NCI-H345 treated with DMSO at 0.1 percent for 48 hours (cell line): Measurements from ENCODE around the gene CLSTN1.

Experiments used
- DNase-seq: peaks from one replicate; lab custom pipeline; 2025; ENCODE audit not compliant: unreplicated experiment; lab: John Stamatoyannopoulos, UW

Gene CLSTN1

DNA sequence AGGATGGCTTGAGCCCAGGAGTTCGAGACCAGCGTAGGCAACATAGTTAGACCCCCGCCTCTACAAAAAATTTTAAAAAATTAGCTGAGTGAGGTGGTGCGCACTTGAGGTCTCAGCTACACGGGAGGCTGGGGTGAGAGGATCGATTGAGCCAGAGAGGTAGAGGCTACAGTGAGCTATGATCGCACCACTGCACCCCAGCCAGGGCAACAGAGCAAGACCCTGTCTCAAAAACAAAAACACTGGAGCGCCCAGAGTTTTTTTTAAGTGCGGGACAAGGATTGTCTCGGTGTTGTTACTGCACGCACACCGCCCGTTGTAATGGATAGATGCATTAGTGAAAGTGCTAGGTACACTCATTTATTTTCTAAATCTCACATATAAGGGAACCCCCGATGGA, 135.2 kb downstream of the CLSTN1 start:
- DNase-seq = no peak

DNA sequence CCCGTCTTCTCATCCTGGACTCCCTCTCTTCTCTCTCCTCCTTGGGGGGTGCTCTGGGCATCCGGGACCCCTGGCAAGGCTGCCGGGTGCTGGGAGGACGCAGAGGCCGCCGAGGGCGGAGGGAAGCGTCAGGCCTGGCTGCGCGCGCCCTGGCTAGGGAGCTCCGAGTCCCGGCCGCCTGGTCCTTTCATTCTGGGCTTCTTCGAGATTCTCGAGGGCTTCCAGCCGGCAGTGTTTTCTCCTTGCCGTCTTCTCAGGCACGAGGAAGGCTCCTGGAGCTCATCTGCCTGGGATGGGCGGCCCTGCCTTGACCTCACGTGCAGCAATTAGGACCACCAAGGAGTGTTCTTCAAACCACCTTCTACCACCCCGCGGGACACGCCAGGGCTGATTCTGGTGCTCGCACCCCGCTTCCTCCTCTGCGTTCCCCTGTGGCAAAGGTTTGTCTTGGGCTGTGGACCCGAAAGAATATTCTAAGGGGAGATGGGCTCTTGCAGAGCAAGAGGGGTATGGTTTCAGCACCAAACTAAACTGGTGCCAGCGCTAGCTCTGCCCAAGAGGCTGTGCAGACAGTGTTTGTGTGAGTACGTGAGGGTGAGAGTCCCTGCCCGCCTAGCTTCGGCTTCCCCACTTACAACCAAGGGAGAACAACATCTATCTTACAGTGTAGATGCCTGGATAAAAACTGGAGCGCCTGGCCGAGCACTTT, 135.7 kb downstream of the CLSTN1 start:
- DNase-seq = peak; percentile 54

DNA sequence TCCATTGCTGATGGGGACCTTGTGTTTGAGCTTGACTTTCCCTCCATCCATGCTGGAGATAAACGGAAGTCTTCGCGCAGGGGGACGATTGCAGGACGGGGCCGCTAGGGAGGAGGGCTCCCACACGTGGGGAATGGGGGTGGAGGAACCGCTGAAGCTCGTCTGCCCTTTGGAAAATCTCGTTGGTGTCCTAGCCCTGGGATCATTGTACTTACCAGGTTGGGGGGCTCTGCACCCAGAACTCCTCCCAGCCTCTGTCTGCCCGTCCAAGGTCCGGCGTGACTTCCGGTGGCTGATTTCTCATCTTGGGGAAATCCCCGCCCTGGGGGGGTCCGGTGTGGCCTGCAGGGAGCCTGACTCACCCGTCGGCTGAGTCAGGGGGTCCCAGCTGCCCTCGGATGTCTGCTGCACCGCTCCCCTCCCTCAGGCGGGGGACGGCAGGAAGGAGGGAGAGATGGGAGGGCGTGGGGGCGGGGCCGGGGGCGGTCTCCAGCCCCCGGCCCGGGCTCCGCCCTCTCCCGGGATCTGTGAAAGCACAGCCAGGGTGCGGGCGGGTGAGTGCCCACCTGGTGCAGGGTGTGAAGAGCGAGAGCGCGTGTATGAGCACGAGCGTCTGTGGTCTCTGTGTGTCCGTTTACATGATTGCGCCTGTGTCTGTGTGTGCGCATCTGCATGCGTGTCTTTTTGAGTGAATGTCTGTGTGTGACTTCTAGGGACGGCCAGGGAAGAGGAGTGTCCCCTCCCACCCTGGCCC, 136.5 kb downstream of the CLSTN1 start:
- DNase-seq = peak; percentile 36

DNA sequence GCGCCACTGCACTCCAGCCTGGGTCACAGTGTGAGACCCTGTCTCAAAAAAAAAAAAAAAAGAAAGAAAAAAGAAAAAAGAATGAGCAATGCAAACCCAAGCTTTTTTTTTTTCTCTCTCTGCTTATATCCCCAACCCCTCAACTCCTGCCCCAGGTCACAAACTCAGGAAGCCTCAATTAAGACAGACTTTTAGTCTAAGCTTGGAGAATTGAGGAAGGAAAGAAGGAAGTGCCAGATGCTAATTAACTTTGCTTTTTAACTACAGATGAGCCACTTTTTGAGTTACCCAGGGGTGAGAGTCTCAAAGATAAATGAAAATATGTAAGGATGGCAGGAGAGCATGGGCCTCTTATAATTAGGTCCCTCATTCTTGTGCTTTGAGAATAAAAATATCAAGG, 139.0 kb downstream of the CLSTN1 start:
- no peak for DNase-seq

DNA sequence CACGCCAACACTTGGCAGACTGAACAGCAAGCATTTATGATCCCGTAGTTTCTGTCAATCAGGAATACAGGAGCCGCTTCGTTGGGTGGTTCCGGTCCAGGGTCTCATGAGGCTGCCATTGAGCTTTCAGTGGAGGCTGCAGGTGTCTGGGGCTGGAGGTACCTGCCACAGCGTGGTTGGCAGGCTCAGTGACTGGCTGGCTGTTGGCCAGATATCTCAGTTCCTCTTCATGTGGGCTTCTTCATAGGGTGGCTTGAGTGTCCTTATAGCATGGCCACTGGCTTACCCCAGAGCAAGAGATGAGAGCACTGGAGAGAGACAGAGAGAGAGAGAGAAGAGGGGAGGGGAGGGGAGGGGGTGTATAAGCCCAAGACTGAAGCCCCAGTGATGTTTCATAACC, 142.9 kb downstream of the CLSTN1 start:
- no peak for DNase-seq

DNA sequence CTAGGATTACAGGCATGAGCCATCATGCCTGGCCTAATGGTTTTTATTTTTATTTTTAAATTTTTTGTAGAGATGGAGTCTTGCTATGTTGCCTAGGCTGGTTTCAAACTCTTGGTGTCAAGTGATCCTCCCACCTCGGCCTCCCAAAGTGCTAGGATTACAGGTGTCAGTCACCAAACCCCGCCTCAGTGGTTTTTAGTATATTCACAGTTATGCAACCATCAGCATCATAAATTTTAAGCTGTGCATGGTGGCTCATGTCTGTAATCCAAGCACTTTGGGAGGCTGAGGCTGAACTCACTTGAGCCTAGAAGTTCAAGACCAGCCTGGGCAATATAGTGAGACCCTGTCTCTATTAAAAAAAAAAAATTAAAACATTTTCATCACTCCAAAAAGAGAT, 143.7 kb downstream of the CLSTN1 start:
- no peak for DNase-seq
